Measurements from ENCODE around the gene UGT2A2.

- TF ChIP-seq CTCF (IDR thresholded peaks at IDR 0.05) (no peak), POLR2AphosphoS5 (IDR thresholded peaks at IDR 0.05) (no peak), POLR2A (IDR thresholded peaks at IDR 0.05) (no peak), EP300 (IDR thresholded peaks at IDR 0.05) (no peak)
Measured at GRCh38 chr4:69639542-69639941, at the start of gene UGT2A2.
